ENCODE measurements around the gene MNS1. TPM values are rescaled to one million over a fixed set of nuclear protein-coding genes. Genes with fewer than 3 reads are reported as not detected.

Gene MNS1
- polyA plus RNA-seq, 1 donor (not counting 4 experiments of a cell fraction or from before 2014, with no cell fraction given), result 0.37 TPM

GRCh38 chr15:56442354-56442753 is 22.6 kb downstream of the MNS1 start:
- Histone ChIP-seq H2AFZ (ENCODE audit: control insufficient read depth, low read length) (no peak overlapping the region), H3K27me3 (ENCODE audit: control insufficient read depth, extremely low read depth, insufficient read depth, low read length) (no peaks in the 10 kb centered on the region), H3K27ac (ENCODE audit: control insufficient read depth, insufficient read depth, low read length) (no peak overlapping the region), H4K20me1 (ENCODE audit: control insufficient read depth, extremely low read depth, insufficient read depth, low read length) (no peaks in the 10 kb centered on the region), H3K79me2 (ENCODE audit: control insufficient read depth, insufficient read depth, low read length) (no peaks in the 10 kb centered on the region), H3K4me2 (ENCODE audit: control insufficient read depth, extremely low read depth, insufficient read depth, low read depth, low read length) (no peak overlapping the region), H3K9me3 (ENCODE audit: control insufficient read depth, low read depth, low read length) (no peaks in the 10 kb centered on the region), H3K36me3 (ENCODE audit: control insufficient read depth in 2 of 2, extremely low read depth in 1 of 2, insufficient read depth in 2 of 2, low read length in 2 of 2) (no peaks in the 10 kb centered on the region), H3K9me1 (ENCODE audit: control insufficient read depth, extremely low read depth, insufficient read depth, low read length) (no peaks in the 10 kb centered on the region), H3K9ac (ENCODE audit: control insufficient read depth, extremely low read depth, insufficient read depth, low read length) (no peak overlapping the region), H3K4me3 (ENCODE audit: control insufficient read depth in 2 of 3, extremely low read depth in 1 of 3, insufficient read depth in 2 of 3, low read depth in 1 of 3, low read length in 3 of 3) (no peak overlapping the region), H3K4me1 (ENCODE audit: control insufficient read depth, extremely low read depth, insufficient read depth, low read length) (no peaks in the 10 kb centered on the region)
- FAIRE-seq (no peak), DNase-seq (ENCODE audit: low read depth, low spot score) (no peak)
- TF ChIP-seq EZH2 (IDR thresholded peaks at IDR 0.05; ENCODE audit: low read length), result no peak
- TF ChIP-seq, protein P1, sequence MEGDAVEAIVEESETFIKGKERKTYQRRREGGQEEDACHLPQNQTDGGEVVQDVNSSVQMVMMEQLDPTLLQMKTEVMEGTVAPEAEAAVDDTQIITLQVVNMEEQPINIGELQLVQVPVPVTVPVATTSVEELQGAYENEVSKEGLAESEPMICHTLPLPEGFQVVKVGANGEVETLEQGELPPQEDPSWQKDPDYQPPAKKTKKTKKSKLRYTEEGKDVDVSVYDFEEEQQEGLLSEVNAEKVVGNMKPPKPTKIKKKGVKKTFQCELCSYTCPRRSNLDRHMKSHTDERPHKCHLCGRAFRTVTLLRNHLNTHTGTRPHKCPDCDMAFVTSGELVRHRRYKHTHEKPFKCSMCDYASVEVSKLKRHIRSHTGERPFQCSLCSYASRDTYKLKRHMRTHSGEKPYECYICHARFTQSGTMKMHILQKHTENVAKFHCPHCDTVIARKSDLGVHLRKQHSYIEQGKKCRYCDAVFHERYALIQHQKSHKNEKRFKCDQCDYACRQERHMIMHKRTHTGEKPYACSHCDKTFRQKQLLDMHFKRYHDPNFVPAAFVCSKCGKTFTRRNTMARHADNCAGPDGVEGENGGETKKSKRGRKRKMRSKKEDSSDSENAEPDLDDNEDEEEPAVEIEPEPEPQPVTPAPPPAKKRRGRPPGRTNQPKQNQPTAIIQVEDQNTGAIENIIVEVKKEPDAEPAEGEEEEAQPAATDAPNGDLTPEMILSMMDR (optimal IDR thresholded peaks at IDR 0.05 in 1 of 3, IDR thresholded peaks at IDR 0.05 in 1 of 3, conservative IDR thresholded peaks at IDR 0.05 in 1 of 3; ENCODE audit: extremely low read depth in 1 of 3, insufficient read depth in 2 of 3, low read length in 3 of 3), result no peak
- dilution Hi-C loops (cut with MboI; ENCODE audit: extremely low pct_ligation_motif_present, low sequenced_read_pairs), result no loop called here

DNA sequence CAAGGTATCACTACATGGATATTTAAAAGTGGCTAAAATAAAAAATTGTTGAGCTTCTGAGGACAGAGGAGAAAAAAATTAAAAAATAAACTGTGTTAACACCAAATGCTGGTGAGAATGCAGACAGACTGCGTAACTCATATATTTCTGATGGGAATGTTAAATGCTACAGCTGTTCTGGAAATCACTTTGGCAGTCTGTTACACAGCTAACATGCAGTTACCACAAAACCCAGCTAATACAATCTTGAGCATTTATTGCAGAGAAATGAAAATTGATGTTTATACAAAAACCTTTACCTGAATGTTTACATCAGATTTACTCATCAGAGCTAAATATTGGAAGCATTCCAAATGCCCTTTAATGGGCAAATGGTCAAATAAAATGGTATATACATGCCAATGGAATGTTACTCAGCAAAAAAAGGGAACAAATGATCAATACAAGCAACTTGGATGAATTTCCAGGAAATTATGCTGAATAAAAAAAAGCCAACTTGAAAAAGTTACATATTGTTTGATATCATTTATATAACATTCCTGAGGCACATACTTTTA is 24.6 kb downstream of the MNS1 start:
- H3K27ac ChIP-seq (ENCODE audit: control insufficient read depth, insufficient read depth, low read length), result no peak overlapping the region
- H2AFZ ChIP-seq (ENCODE audit: control insufficient read depth, low read length), result no peak overlapping the region
- no peak overlapping the region for H3K9ac ChIP-seq (ENCODE audit: control insufficient read depth, extremely low read depth, insufficient read depth, low read length)
- H3K4me1 ChIP-seq (ENCODE audit: control insufficient read depth, extremely low read depth, insufficient read depth, low read length), result no peaks in the 10 kb centered on the region
- H3K27me3 ChIP-seq (ENCODE audit: control insufficient read depth, extremely low read depth, insufficient read depth, low read length), result no peaks in the 10 kb centered on the region
- H4K20me1 ChIP-seq (ENCODE audit: control insufficient read depth, extremely low read depth, insufficient read depth, low read length), result no peaks in the 10 kb centered on the region
- FAIRE-seq (no peak), DNase-seq (ENCODE audit: low read depth, low spot score) (no peak)
- dilution Hi-C loops (cut with MboI; ENCODE audit: extremely low pct_ligation_motif_present, low sequenced_read_pairs), result no loop called here
- no peaks in the 10 kb centered on the region for H3K79me2 ChIP-seq (ENCODE audit: control insufficient read depth, insufficient read depth, low read length)
- H3K9me3 ChIP-seq (ENCODE audit: control insufficient read depth, low read depth, low read length), result no peaks in the 10 kb centered on the region
- no peak overlapping the region for H3K4me3 ChIP-seq (ENCODE audit: control insufficient read depth in 2 of 3, extremely low read depth in 1 of 3, insufficient read depth in 2 of 3, low read depth in 1 of 3, low read length in 3 of 3)
- H3K9me1 ChIP-seq (ENCODE audit: control insufficient read depth, extremely low read depth, insufficient read depth, low read length), result no peaks in the 10 kb centered on the region
- H3K4me2 ChIP-seq (ENCODE audit: control insufficient read depth, extremely low read depth, insufficient read depth, low read depth, low read length), result no peak overlapping the region
- no peaks in the 10 kb centered on the region for H3K36me3 ChIP-seq (ENCODE audit: control insufficient read depth in 2 of 2, extremely low read depth in 1 of 2, insufficient read depth in 2 of 2, low read length in 2 of 2)
- TF ChIP-seq, protein P1 (optimal IDR thresholded peaks at IDR 0.05 in 1 of 3, IDR thresholded peaks at IDR 0.05 in 1 of 3, conservative IDR thresholded peaks at IDR 0.05 in 1 of 3; ENCODE audit: extremely low read depth in 1 of 3, insufficient read depth in 2 of 3, low read length in 3 of 3), result no peak
- TF ChIP-seq EZH2 (IDR thresholded peaks at IDR 0.05; ENCODE audit: low read length), result no peak
